Left lung (tissue), 14 donors: ENCODE results near the gene CCT4. TPM values are rescaled to one million over a fixed set of nuclear protein-coding genes. Genes with fewer than 3 reads are reported as not detected.

ENCODE experiments used
- ATAC-seq: fragments of 200-7000 bp; cut with Tn5 transposase; one replicate; pipeline ENCODE4 v1.9.1; 2020; ENCODE audit warnings: moderate library complexity
- DNase-seq, 4 donors: peaks; one replicate each; pipeline ENCODE4 v3.0.0-alpha.2; 2013 to 2020
- H3K27ac ChIP-seq, 2 donors: fragments of 200-600 bp; sonication (generic) in 1 of 2; one replicate each; pipeline versions ENCODE4 v1.5.0 to v1.8.0; 2020 to 2021
- H3K27me3 ChIP-seq, 2 donors: fragments of 200-600 bp; sonication (generic) in 1 of 2; one replicate each; pipeline versions ENCODE4 v1.5.0 to v1.8.0; 2020 to 2021
- H3K36me3 ChIP-seq, 2 donors: fragments of 200-600 bp; sonication (generic) in 1 of 2; one replicate each; pipeline versions ENCODE4 v1.5.0 to v1.8.0; 2020 to 2021
- H3K4me1 ChIP-seq, 2 donors: fragments of 200-600 bp; one replicate each; pipeline ENCODE4 v1.8.0; 2021
- H3K4me3 ChIP-seq, 2 donors: fragments of 200-600 bp; sonication (generic) in 1 of 2; one replicate each; pipeline versions ENCODE4 v1.5.0 to v1.8.0; 2020 to 2021; ENCODE audit warnings: mild to moderate bottlenecking in 1 of 2
- H3K9me3 ChIP-seq, 2 donors: fragments of 200-600 bp; sonication (generic) in 1 of 2; one replicate each; pipeline versions ENCODE4 v1.5.0 to v1.8.0; 2020 to 2021
- intact Hi-C, 2 donors: fragments of 100-400 bp; cut with DNase I; formaldehyde crosslinking; loops; one replicate each; pipeline versions ENCODE4 v1.11.2 to v1.14.2; 2022
- long read RNA-seq, 12 donors: library from polyadenylated mRNA in 2 of 12; unstranded in 2 of 12; transcript quantifications; one replicate each; pipeline ENCODE4 v2.0.0 and lab custom pipeline, GENCODE V29; 2019 to 2026
- polyA plus RNA-seq, 6 donors: library from polyadenylated mRNA; unstranded; fragments of 120-200 nt; gene quantifications; one replicate each; pipeline ENCODE4 v1.2.1, GENCODE V29; 2013; ENCODE audit not compliant: insufficient read length in 6 of 6
- total RNA-seq, 2 donors: library from RNA; stranded (reverse); fragmentation: NEBNext Ultra II Directional; extraction: Animal tissue kit (Norgen Biotek cat#: 25700); gene quantifications; one replicate each; pipeline ENCODE4 v1.2.1, GENCODE V29; 2021
- TF ChIP-seq, protein P1 (sequence below), 2 donors: fragments of 200-600 bp; sonication (generic) in 1 of 2; IDR thresholded peaks; one replicate each; pipeline versions ENCODE4 v1.5.0 to v1.8.0; 2021; ENCODE audit warnings: antibody characterized with exemption in 2 of 2
- donor health status: DM: no; HTN: yes; CAD: no.
- donor health status: DM: no; HTN: no; CAD: no.

The CCT4 gene, protein sequence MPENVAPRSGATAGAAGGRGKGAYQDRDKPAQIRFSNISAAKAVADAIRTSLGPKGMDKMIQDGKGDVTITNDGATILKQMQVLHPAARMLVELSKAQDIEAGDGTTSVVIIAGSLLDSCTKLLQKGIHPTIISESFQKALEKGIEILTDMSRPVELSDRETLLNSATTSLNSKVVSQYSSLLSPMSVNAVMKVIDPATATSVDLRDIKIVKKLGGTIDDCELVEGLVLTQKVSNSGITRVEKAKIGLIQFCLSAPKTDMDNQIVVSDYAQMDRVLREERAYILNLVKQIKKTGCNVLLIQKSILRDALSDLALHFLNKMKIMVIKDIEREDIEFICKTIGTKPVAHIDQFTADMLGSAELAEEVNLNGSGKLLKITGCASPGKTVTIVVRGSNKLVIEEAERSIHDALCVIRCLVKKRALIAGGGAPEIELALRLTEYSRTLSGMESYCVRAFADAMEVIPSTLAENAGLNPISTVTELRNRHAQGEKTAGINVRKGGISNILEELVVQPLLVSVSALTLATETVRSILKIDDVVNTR
- total RNA-seq (100 to 1,000 TPM; 124 to 141 TPM), polyA plus RNA-seq (100 to 1,000 TPM; 145 to 172 (median 168) TPM)
- long read RNA-seq, donor 1, transcript CCT4-201 (14 exons, 2,520 nt), result major isoform, 64 of 250 reads
- long read RNA-seq, donor 1, partial matches to known transcripts, result 184 of 250 reads
- long read RNA-seq, donor 1, other reads (novel, unspliced or antisense), result 0 of 250 reads
- long read RNA-seq, donor 2, transcript CCT4-201 (14 exons, 2,520 nt), result major isoform, 54 of 224 reads
- long read RNA-seq, donor 2, partial matches to known transcripts, result 169 of 224 reads
- long read RNA-seq, donor 2, other reads (novel, unspliced or antisense), result 0 of 224 reads
- long read RNA-seq, donor 3, transcript CCT4-201 (14 exons, 2,520 nt), result major isoform, 71 of 141 reads
- long read RNA-seq, donor 3, partial matches to known transcripts, result 68 of 141 reads
- long read RNA-seq, donor 3, other reads (novel, unspliced or antisense), result 0 of 141 reads
- long read RNA-seq, donor 4, transcript CCT4-201 (14 exons, 2,520 nt), result major isoform, 79 of 88 reads
- long read RNA-seq, donor 4, partial matches to known transcripts, result 6 of 88 reads
- long read RNA-seq, donor 4, other reads (novel, unspliced or antisense), result 3 of 88 reads
- long read RNA-seq, donor 5, transcript CCT4-201 (14 exons, 2,520 nt), result major isoform, 53 of 150 reads
- long read RNA-seq, donor 5, partial matches to known transcripts, result 97 of 150 reads
- long read RNA-seq, donor 5, other reads (novel, unspliced or antisense), result 0 of 150 reads
- long read RNA-seq, donor 6, transcript CCT4-201 (14 exons, 2,520 nt), result major isoform, 51 of 164 reads
- long read RNA-seq, donor 6, partial matches to known transcripts, result 111 of 164 reads
- long read RNA-seq, donor 6, other reads (novel, unspliced or antisense), result 0 of 164 reads
- long read RNA-seq, donor 7, transcript CCT4-201 (14 exons, 2,520 nt), result major isoform, 36 of 102 reads
- long read RNA-seq, donor 7, partial matches to known transcripts, result 65 of 102 reads
- long read RNA-seq, donor 7, other reads (novel, unspliced or antisense), result 0 of 102 reads
- long read RNA-seq, donor 8, transcript CCT4-201 (14 exons, 2,520 nt), result major isoform, 64 of 172 reads
- long read RNA-seq, donor 8, partial matches to known transcripts, result 107 of 172 reads
- long read RNA-seq, donor 8, other reads (novel, unspliced or antisense), result 0 of 172 reads
- long read RNA-seq, donor 9, result 0 reads
- long read RNA-seq, donor 10, transcript CCT4-201 (14 exons, 2,520 nt), result major isoform, 48 of 60 reads
- long read RNA-seq, donor 10, partial matches to known transcripts, result 3 of 60 reads
- long read RNA-seq, donor 10, other reads (novel, unspliced or antisense), result 7 of 60 reads
- long read RNA-seq, donor 11, transcript CCT4-201 (14 exons, 2,520 nt), result major isoform, 55 of 255 reads
- long read RNA-seq, donor 11, partial matches to known transcripts, result 198 of 255 reads
- long read RNA-seq, donor 11, other reads (novel, unspliced or antisense), result 0 of 255 reads
- long read RNA-seq, donor 12, transcript CCT4-201 (14 exons, 2,520 nt), result major isoform, 39 of 126 reads
- long read RNA-seq, donor 12, partial matches to known transcripts, result 87 of 126 reads
- long read RNA-seq, donor 12, other reads (novel, unspliced or antisense), result 0 of 126 reads

DNA sequence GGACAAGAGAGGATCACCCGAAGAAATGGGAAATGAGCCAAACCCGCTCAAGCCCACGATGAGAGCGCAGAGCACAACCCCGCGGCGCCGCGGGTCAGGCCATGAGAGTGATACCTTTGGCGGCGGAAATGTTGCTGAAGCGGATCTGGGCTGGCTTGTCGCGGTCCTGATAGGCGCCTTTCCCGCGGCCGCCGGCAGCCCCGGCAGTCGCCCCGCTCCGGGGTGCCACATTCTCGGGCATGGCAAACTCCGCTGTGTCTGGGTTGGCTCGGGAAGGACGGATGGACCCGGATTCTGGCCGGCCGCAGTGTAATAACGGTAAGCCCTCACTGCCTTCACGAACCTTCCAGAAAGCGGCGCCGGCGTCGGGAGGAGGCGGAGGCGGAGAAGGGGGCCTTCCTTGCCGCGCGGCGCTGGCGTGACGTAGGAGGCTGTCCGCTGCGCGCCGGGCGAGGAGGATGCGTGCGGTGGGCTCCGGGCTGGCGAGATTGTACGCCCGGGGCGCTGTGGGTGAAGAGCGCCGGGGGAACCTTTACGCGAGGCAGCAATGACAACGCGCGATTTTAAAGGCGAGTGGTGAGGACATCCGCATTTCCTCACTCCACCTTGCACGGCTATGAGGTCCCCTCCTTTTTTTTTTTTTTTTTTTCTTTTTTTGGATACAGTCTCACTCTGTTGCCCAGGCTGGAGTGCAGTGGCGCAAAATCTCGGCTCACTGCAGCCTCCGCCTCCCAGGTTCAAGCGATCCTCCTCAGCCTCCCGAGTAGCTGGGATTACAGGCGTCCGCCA is at the start of gene CCT4:
CCT4 (minus strand) TSS at position 390 of the 789 bp plus-strand sequence; CDS start at position 241, 149 bp downstream.
- TF ChIP-seq, protein P1, sequence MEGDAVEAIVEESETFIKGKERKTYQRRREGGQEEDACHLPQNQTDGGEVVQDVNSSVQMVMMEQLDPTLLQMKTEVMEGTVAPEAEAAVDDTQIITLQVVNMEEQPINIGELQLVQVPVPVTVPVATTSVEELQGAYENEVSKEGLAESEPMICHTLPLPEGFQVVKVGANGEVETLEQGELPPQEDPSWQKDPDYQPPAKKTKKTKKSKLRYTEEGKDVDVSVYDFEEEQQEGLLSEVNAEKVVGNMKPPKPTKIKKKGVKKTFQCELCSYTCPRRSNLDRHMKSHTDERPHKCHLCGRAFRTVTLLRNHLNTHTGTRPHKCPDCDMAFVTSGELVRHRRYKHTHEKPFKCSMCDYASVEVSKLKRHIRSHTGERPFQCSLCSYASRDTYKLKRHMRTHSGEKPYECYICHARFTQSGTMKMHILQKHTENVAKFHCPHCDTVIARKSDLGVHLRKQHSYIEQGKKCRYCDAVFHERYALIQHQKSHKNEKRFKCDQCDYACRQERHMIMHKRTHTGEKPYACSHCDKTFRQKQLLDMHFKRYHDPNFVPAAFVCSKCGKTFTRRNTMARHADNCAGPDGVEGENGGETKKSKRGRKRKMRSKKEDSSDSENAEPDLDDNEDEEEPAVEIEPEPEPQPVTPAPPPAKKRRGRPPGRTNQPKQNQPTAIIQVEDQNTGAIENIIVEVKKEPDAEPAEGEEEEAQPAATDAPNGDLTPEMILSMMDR (IDR thresholded peaks at IDR 0.05), result no peak
- peak; percentile 95 for ATAC-seq
- peak within 1 kb of the TSS; percentile 62 to 75 for H3K4me3 ChIP-seq
- intact Hi-C loops, result no loop called here
- DNase-seq, result peak; percentile 91 to 95 (median 94)
- H3K27ac ChIP-seq, result peak within 1 kb of the TSS; percentile 94 to 98
- H3K4me1 ChIP-seq, result peaks cover 15 to 28% of the 10 kb centered on the region in 2 donors
- no peaks in the 10 kb centered on the region for H3K27me3 ChIP-seq
- no peaks in the 10 kb centered on the region for H3K9me3 ChIP-seq
- H3K36me3 ChIP-seq, result peaks cover 0 to 22% of the 10 kb centered on the region in 2 donors

DNA sequence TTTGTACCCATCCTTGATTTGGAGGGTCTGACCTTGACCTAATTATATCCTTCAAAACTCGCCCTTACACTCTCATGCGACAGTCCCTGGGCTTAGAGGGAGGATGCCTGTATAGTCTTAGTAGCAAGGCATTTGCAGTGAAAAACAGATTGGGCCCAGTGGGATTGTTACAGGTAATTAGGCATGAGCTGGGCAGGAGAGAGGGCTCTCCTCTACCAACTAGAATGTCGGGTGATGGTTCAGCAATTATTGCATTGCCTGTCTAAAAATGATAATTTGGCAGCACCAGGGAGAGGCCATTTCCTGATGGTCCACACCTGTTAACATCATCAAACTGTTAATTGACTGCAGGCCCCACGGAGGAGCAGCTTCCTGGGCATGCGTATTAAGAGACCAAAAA is 49.4 kb upstream of the CCT4 start:
- Histone ChIP-seq H3K27ac (no peak overlapping the region), H3K36me3 (peaks cover 0 to 5% of the 10 kb centered on the region in 2 donors), H3K9me3 (no peaks in the 10 kb centered on the region), H3K4me1 (no peaks in the 10 kb centered on the region), H3K4me3 (no peak overlapping the region), H3K27me3 (no peaks in the 10 kb centered on the region)
- TF ChIP-seq, protein P1 (IDR thresholded peaks at IDR 0.05), result no peak
- no peak for ATAC-seq
- no peak for DNase-seq
- intact Hi-C loops, result no loop called here

DNA sequence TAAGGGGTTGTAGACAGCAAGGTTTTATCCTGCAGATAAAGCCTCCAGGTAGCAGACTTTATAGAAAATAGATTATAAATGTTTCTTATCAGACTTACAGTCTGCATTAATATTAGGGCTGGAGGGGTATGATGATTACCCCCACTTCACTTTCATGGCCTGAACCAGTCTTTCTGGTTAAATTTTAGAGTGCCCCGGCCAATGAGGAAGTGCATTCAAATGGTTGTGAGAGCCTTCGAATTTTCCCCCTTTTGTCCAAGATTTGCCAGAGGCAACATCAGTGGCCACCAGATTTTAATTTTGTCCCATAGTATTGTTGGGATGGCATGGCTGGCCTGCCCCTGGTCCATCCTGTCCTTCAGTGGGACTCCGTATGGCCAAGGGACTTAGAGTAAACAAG is 48.6 kb upstream of the CCT4 start:
- Histone ChIP-seq H3K9me3 (peaks cover 0 to 2% of the 10 kb centered on the region in 2 donors), H3K27me3 (no peaks in the 10 kb centered on the region), H3K36me3 (peaks cover 0 to 5% of the 10 kb centered on the region in 2 donors), H3K27ac (no peak overlapping the region), H3K4me3 (no peak overlapping the region), H3K4me1 (no peaks in the 10 kb centered on the region)
- ATAC-seq, result no peak
- DNase-seq, result no peak
- intact Hi-C loops, result no loop called here
- TF ChIP-seq, protein P1 (IDR thresholded peaks at IDR 0.05), result no peak
